ENCODE results near the gene CPNE8. TPM values are rescaled to one million over a fixed set of nuclear protein-coding genes. Genes with fewer than 3 reads are reported as not detected.

The CPNE8 gene
- total RNA-seq, 1 donor from 2014 or later: 2.2 TPM

- Mint-ChIP-seq H3K27ac (no peak overlapping the region), H3K4me3 (no peak overlapping the region), H3K9me3 (no peaks in the 10 kb centered on the region), H3K36me3 (ENCODE audit: low read depth) (no peaks in the 10 kb centered on the region), H3K4me1 (no peaks in the 10 kb centered on the region), H3K27me3 (no peaks in the 10 kb centered on the region)
- ChIA-PET POLR2A (no interaction called here), CTCF (no interaction called here)
- ATAC-seq (ENCODE audit: low read depth) (no peak), DNase-seq (no peak)
- intact Hi-C loops (cut with micrococcal nuclease): no loop called here
- no peak for TF ChIP-seq CTCF (IDR thresholded peaks at IDR 0.05)
Observed at GRCh38 chr12:38880288-38880687, 25.1 kb downstream of the CPNE8 start.

- CTCF ChIA-PET: no interaction called here
Observed at GRCh38 chr12:38878986-38879385, 26.4 kb downstream of the CPNE8 start.

GRCh38 chr12:38878333-38878705 is 27.1 kb downstream of the CPNE8 start:
- ATAC-seq (ENCODE audit: low read depth) (no peak), DNase-seq (no peak)
- intact Hi-C loops (cut with micrococcal nuclease): no loop called here
- no peaks in the 10 kb centered on the region for H3K4me1 Mint-ChIP-seq
- TF ChIP-seq CTCF (IDR thresholded peaks at IDR 0.05): no peak
- CTCF ChIA-PET: no interaction called here
- POLR2A ChIA-PET: no interaction called here
- H3K4me3 Mint-ChIP-seq: no peak overlapping the region
- no peak overlapping the region for H3K27ac Mint-ChIP-seq
- H3K9me3 Mint-ChIP-seq: no peaks in the 10 kb centered on the region
- no peaks in the 10 kb centered on the region for H3K36me3 Mint-ChIP-seq (ENCODE audit: low read depth)
- H3K27me3 Mint-ChIP-seq: no peaks in the 10 kb centered on the region

More at GRCh38 chr12:38878986-38879385, 26.4 kb downstream of the CPNE8 start:
- Mint-ChIP-seq H3K4me1 (no peaks in the 10 kb centered on the region), H3K27ac (no peak overlapping the region), H3K9me3 (no peaks in the 10 kb centered on the region), H3K27me3 (no peaks in the 10 kb centered on the region), H3K36me3 (ENCODE audit: low read depth) (no peaks in the 10 kb centered on the region), H3K4me3 (no peak overlapping the region)
- TF ChIP-seq CTCF (IDR thresholded peaks at IDR 0.05): no peak
- intact Hi-C loops (cut with micrococcal nuclease): no loop called here
- ATAC-seq (ENCODE audit: low read depth): no peak
- no peak for DNase-seq
- POLR2A ChIA-PET: no interaction called here

- ATAC-seq (ENCODE audit: low read depth) (no peak), DNase-seq (no peak)
- no peaks in the 10 kb centered on the region for H3K36me3 Mint-ChIP-seq (ENCODE audit: low read depth)
- no peaks in the 10 kb centered on the region for H3K4me1 Mint-ChIP-seq
- H3K27ac Mint-ChIP-seq: no peak overlapping the region
- ChIA-PET CTCF (no interaction called here), POLR2A (no interaction called here)
- no peaks in the 10 kb centered on the region for H3K9me3 Mint-ChIP-seq
- no peak overlapping the region for H3K4me3 Mint-ChIP-seq
- intact Hi-C loops (cut with micrococcal nuclease): no loop called here
- H3K27me3 Mint-ChIP-seq: no peaks in the 10 kb centered on the region
- TF ChIP-seq CTCF (IDR thresholded peaks at IDR 0.05): no peak
Observed at GRCh38 chr12:38875586-38876228, 29.7 kb downstream of the CPNE8 start.

- DNase-seq (no peak), ATAC-seq (ENCODE audit: low read depth) (no peak)
- ChIA-PET POLR2A (no interaction called here), CTCF (no interaction called here)
- Mint-ChIP-seq H3K36me3 (ENCODE audit: low read depth) (no peaks in the 10 kb centered on the region), H3K4me3 (no peak overlapping the region), H3K27me3 (no peaks in the 10 kb centered on the region), H3K27ac (no peak overlapping the region), H3K4me1 (no peaks in the 10 kb centered on the region), H3K9me3 (no peaks in the 10 kb centered on the region)
- TF ChIP-seq CTCF (IDR thresholded peaks at IDR 0.05): no peak
- intact Hi-C loops (cut with micrococcal nuclease): no loop called here
Observed at GRCh38 chr12:38872561-38872960, 32.8 kb downstream of the CPNE8 start.

Data from activated B cell treated with CpG ODN at 0.5 μM for 24 hours (primary cell).